HG03097 (cell line): ENCODE results near the gene GREB1L.

ENCODE experiments used
- ATAC-seq: cut with Tn5 transposase; IDR thresholded peaks from one replicate; pipeline ENCODE4 v1.9.1; 2021; ENCODE audit not compliant: unreplicated experiment, low FRiP score

Gene GREB1L

DNA sequence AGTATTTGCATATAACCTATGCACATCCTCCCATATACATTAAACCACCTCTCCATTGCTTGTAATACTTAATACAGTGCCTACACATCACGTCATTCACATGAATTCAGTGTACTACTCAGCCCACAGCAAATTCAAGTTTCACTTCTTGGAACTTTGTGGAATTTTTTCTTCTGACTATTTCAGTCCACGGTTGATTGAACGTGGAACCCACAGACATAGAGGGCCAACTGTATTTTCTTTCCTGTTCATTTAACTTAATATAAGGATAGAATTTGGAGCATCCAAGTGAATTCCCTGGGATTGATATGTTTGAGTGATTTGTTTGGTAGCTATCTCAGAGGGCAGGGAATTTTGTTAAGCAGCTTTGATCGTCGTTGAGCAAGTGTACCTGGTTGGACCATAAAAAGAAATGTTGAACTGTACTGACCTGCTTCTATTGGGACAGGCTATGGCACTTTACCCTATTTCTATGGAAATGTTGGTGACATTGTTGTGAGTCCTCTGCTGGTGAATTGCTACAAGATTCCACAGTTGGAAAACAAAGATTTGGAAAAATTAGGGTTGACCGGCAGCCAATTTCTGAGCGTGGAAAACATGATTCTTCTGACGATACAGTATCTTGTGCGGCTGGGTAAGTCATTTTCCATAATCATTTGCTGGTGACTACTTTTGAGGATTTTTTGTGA, 201.9 kb downstream of the GREB1L start:
- no peak for ATAC-seq

DNA sequence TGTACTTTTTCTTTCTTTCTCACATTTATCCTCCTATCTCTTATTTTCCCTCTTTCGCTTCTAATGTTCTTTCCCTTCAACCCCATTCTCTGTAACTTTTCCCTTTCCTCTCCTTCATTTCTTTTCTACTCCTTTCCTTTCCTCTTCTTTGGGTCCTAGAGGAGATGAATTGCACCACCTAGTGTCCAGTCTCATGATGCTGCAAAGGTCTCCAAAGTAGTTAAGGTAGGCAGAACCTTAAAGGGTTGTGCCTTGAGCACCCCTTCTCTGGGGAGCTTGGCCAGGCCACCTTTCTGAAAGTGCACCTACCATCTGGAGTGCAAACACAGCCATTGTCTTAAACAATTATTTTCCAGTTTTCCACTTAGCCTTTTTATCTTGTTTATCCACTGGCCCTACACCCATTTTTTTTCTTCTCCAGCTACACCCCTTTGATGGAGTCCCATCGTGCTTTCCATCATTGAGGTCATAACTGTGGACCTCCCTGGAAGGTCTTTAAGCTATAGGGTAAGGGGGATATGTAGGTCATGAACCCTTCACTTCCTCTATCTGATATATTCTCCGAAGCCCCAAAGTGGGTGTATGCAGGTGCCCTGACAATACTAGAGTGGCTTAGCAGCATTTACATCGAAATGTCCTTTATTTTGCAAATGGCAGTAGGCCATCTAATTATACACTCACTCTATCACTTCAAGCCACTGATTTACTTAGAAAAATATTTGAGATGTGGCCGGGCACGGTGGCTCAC, 202.6 kb downstream of the GREB1L start:
- no peak for ATAC-seq

DNA sequence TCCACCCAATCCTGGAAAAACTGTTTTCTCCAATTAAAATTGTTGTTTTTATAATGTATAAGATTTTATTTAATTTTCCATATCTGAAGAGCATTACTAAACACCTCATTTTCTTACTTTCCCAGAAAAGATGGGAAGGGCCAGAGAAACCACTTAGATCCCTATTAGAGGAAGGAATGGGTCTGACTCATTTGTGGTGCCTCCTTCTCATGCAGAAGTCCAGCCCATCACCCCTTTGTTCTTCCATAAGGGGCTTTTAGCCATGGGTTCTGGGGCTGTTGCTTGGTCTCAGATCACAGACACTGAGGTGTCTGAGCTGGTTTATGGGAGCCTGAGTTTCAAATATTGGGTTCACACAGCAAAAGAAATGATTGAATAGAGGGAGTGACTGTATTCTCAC, 206.3 kb downstream of the GREB1L start:
- no peak for ATAC-seq

DNA sequence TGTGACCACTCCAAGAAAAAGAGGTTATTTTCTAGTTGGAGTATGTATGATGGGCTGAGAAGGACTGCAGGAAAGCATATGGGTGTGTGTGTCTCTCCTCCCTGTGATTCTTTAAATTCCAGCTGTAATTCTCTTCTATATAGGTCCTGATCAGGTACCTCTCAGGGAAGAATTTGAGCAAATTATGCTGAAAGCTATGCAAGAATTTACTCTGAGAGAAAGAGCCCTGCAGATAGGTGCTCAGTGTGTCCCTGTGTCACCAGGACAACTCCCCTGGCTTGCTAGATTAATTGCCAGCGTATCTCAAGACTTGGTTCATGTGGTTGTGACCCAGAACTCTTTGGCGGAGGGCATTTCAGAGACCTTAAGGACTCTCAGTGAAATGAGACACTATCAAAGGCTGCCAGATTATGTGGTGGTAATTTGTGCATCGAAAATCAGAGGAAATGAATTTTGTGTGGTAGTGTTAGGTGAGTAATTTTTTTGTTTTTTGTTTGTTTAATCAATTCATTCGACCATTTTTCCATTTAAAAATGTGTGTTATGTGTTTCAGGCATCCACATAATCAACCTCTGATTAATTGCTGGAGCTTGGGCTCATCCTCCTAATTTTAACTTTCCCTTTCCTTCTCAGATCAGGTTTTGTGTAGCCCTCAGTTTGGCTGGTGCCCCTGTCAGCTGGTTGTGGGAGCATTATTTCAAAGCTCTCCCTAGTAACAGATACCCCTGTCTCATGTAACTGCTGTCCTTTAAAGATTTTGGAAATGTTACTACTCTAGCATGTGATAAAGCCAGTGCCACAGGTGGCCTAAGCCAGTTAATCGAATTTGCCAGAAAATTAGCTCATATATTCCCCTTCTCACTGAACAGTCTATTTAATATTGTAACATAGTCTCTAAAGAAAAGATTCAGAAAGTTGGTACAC, 207.6 kb downstream of the GREB1L start:
- ATAC-seq = no peak

DNA sequence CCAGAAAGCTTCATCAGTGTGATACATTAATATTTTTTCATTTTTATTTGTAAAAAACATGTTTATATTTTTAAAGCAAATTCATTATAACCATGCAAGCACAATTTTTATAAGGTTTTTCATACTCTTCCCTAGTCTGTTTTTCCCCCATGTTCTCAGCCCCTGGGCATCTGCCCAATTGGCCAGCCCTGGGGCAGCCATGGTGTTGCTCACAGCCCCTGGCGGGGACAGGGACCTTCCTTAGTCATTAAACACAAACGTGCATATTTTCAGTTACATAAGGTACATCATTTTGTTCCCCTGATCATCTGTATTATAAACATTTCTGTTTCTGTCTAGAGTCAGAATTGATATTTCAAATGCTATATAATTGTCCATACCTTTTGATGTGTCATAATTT, 208.5 kb downstream of the GREB1L start:
- ATAC-seq = no peak

DNA sequence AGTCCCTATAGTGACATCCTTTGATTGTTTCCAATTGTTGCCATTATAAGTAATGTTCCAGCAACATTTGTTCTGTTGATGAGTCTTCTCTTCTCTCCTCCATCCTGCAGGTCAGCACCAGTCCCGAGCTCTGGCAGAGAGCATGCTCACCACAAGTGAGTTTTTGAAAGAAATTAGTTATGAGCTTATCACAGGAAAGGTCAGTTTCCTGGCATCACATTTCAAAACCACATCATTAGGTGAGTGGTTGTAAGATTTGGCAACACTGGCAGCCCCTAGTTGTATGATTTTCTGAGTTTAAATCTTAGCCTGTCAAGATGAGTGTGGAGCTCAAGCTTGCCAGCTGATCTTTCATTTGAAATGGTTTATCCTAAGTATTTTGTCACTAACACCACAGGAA, 208.9 kb downstream of the GREB1L start:
- ATAC-seq = no peak

DNA sequence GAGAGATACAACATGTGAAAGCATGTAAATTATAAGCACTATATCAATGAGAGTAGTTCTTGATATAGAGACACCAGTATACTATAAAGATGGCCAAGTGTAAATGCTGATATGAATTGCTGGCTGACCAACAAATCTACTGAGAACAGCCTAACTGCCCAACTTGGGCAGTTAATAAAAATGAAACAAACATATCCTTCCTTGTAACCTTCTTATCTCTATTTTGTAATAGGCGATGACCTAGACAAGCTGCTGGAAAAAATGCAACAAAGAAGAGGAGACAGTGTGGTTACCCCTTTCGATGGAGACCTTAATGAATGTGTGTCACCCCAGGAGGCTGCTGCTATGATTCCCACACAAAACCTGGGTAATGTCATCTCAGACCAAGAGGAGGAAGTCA, 209.8 kb downstream of the GREB1L start:
- no peak for ATAC-seq

DNA sequence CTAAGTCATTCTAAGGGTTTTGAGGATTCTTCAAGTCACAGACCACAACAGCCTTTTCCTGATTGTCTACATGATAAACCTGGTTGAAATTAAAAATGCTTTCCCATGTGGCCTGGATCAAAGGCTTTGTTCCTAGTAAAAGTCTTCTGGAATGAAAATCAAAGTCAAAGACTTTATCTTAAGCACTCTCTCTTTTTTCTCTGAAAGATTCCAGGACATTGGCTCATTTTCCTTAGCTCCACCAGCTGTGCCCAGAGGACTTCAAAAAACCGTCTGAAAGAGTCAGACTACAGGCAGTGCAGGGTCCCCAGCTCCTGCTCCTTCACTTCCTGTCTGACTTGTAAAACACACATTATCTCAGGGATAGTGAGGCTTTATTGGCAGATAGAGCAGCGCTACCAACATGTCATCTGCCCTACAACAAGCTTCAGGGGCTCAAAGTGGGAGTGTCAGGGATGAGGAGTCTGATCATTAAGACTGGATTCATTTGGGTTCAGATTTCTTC, 210.3 kb downstream of the GREB1L start:
- no peak for ATAC-seq

DNA sequence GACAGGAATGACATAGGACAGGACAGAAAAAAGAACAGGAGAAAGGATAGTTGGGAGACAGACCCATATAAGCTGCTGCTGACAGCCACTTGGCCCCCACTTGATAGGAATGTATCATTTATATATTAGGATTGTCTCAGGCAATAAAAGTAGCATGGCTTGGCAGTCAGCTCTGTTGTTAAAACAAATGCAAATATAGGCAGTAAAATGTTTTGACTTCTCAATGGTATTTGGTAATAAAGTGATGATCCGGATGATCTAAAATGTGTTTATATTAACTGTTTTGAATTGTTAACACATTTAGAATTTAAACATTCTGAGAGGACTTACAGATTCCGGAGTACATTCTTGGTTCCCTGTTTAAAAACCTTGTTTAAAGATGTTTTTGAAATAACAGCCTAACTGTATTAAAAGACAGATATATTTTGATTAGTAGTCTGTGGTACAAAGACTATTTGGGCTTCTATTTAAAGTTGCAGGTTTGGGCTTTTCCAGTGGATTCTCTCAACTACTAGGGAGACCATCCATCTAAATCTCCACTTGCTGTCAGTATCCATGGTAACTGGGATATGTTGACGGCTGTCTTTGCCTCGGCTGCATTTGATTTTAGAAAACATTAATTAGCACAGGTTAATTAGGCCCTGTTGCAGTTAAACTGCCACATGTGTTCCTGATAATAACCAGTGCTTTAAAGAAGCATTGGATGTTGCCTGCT, 210.9 kb downstream of the GREB1L start:
- no peak for ATAC-seq

DNA sequence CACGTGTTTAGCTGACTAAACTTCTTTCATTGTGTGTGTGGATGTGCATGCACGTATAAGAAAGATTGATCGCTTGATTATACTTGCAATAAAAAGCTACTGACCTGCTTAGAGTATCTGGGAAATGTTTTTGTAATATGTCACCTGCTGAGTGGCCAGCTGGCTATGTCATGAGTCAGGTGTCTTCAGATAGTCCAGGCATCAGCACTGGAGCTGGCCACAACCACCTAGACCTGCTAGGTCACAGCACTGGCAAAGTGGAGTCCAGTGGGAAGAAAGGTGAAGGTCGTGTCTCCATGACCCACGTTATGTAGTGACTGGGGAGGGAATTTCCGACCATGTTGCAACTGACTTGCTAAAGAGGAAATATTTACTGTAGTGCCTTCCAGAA, 211.5 kb downstream of the GREB1L start:
- ATAC-seq = no peak

DNA sequence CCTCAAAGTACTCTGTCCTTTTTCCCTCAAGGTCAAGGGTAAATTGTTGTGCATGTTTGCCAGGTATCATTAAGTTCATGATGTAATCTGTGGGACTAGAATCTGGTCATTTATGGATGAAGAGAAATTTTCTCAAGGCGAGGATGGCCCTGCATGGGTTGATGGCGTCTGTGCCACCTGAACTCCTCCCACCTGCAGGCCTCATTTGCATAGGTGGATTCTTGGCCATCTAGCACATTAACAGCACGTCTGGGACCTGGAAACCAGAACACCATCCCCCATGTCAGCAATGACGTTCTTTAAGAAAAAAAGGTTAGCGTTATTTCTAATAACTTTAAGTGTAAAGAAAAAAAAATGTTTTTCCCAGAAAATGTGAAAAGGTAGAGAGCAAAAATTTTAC, 212.7 kb downstream of the GREB1L start:
- ATAC-seq = no peak

DNA sequence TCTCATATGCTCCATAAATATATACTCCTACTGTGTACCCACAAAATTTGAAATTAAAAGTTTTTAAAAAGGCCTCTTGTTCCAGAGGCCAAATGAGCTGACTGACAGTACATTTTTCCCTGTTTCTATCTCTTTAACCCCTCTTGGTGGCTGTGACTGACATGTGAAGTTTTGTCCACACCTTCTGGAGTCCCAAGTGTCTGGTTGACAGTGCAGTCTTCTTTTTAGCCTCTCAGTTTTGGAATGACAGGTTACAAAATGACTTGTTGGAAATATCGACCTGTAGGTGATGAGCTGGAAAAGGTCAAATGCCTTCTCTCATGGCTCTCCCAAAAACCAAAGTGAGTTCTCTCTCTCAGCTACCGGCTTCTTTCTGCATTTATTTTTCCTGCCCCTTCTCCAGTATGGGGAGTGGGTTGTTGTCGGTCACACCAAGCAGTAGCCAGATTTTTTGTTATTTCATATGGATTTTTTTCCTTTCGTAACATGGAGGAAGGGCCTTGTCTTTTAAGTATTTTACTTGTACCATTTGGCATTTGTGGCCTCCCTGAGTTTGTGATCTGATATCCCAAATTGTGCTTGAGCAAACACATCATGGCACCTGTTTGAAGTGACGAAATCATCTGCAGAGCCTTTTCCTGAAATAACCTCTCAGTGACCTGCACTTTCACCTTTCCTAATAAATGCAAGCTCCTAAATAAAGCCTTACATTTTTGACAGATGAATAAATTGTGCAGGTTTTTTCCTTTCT, 214.6 kb downstream of the GREB1L start:
- no peak for ATAC-seq

DNA sequence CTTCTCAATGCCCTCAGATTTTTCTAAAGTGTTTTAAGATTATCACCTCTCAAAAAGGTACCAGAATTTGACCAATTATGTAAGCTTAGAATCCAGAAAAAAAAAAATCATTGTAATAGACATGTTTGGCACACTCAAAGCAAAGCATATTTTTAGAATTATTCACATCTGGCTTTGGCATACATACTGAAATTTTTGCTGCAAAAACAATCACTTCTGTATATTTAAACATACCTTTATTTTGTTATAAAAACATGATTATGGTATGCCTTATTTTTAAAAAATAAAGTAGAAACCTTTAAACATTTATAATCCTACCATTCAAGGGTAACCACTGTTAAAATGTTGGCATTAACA, 215.1 kb downstream of the GREB1L start:
- ATAC-seq = no peak

DNA sequence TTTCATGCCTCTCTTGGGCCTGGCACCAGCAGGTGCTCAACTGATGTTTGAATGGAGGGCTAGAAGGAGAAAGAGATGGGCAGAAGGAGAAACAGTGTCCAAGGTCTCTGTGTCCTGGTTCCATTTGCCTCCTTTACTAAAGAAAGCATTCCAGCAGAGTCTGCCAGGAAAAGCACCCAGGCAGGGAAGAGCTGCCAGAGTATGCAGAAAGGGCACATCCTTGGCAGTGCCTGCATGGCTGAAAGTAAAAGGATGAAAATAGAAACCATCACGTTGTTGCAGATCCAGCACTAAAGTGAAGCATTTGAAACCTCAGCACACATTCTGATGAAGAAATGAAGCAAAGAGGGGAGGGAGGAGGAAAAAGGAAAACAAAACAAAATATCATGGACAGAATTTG, 216.3 kb downstream of the GREB1L start:
- no peak for ATAC-seq

DNA sequence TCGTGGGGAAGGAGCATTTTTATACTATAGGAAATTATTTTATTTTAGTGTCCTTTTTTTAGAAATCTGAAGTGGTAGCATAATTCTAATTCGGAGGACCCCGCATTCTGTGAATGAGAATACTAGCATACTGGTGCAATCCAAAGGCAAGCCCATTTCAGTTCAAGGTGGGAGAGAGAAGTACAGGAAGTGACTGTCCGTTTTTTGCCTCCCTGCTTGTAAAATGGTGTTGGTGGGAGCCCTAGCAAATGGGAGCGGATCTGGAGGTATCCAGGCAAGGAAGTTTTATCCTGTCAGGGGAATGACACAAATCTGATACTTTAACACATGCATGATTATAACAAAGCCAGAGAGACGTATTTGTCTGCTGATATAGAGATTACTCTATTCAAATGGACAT, 216.8 kb downstream of the GREB1L start:
- ATAC-seq = no peak

DNA sequence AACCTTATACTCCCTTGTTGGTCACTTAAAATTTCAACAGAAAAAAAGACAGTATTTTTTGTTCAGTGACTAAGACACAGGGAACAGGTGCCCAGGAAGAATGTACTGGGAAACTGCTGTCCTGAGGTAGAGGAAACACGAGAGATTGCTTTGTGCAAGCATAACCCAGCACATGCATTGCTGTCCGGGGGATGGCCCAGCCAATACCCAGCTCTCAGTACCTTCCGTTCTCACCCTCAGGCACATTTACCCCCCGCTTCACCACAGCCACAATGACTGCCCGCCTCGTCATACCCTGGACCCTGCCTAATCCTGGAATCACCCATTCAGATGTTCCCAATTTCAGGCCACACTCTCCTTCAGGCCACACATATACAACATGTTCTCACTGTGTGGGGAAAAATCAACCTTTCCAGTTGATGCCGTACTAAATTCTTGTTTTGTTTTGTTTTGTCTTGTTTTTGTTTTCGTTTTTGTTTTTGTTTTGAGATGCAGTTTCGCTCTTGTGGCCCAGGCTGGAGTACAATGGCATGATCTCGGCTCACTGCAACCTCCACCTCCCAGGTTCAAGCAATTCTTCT, 217.8 kb downstream of the GREB1L start:
- ATAC-seq = no peak

DNA sequence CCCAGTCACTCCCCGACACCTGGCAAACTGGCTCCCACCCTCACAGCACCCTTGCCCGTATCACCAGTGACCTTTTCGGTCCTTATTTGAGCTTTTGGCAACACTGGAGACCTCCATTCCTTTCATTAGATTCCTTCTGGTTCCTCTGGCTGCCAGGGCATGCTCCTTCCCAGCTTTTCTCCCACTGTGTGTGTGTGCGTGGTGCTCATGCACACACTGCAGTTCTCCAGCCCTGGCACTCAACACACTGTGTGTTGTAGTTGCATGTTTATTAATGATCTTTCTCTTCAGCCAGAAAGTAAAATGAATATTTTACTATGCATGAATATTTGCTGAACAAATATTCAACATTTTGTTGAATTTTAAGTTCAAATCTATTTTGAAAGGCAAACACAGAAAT, 219.4 kb downstream of the GREB1L start:
- ATAC-seq = no peak

DNA sequence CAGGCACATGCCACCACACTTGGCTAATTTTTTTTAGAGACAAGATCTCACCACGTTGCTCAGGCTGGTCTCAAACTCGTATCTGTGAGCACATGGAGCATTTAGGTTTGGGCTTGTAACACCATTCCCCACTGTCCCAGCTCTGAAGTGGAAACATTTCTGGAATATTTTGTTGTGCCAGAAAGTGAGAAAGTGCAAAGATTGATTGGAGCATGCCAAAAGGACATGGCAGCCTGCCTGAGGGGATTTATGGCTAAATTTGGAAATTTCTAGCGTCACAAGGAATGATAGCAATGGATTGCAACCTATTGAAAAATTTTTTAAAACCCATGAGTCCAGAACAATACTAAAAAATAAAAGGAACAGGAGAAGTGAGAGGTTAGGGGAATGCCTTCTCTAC, 221.7 kb downstream of the GREB1L start:
- no peak for ATAC-seq

DNA sequence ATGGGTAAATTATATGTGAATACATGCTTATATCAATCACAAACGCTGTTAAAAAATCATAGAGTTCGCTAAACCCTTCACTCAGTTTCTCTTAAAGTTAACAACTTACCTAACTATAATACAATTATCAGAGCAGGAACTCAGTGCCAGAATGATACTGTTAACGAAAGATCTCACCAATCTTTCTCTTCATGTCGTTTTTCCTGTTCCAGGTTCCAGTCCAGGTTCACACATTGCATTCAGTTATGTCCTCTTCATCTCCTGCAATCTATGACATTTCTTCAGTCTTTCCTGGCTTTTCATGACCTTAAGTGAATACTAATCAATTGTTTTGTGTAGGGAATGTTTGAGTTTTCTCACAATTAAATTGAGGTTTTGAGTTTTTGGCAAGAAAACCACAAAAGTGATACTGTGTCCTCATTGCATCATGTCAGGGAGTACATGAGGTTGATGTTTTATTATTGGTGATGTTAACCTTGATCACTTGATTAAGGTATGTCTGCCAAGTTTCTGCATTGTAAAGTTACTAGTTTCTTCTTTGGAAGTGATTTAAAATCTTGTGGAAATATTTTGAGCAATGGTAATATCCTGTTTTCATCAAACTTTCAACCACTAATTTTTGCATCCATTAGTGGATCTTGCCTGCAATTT, 226.6 kb downstream of the GREB1L start:
- ATAC-seq = no peak
